Right atrium auricular region (tissue), 2 donors: Measurements from ENCODE around the gene CA11. TPM values are rescaled to one million over a fixed set of nuclear protein-coding genes. Genes with fewer than 3 reads are reported as not detected.

Experiments used
- DNase-seq: peaks from one replicate; pipeline ENCODE4 v3.0.0-alpha.2; 2019; ENCODE audit warnings: low spot score
- H3K27ac ChIP-seq, 2 donors: fragments of 200-600 bp; sonication (generic); 1 replicate in 1 of 2; 2 replicates in 1 of 2; pipeline ENCODE4 v1.5.1; 2016 to 2019
- H3K27me3 ChIP-seq, 2 donors: fragments of 200-600 bp; sonication (generic); one replicate each; pipeline versions ENCODE4 v1.5.1 to v1.6.0; 2017 to 2019
- H3K36me3 ChIP-seq: fragments of 200-600 bp; sonication (generic); one replicate; pipeline ENCODE4 v1.5.1; 2016
- H3K4me1 ChIP-seq, 2 donors: fragments of 200-600 bp; sonication (generic); one replicate each; pipeline versions ENCODE4 v1.5.1 to v1.6.0; 2017 to 2019
- H3K4me3 ChIP-seq, 2 donors: fragments of 200-600 bp; sonication (generic); 1 replicate in 1 of 2; 2 replicates in 1 of 2; pipeline ENCODE4 v1.5.1; 2017 to 2019; ENCODE audit warnings: mild to moderate bottlenecking in 1 of 2, moderate library complexity in 1 of 2
- H3K9me3 ChIP-seq, 2 donors: fragments of 200-600 bp; sonication (generic); one replicate each; pipeline ENCODE4 v1.5.1; 2019
- total RNA-seq, 2 donors: library from RNA; depleted of rRNA; stranded (reverse); fragments of >200 nt; gene quantifications; one replicate each; pipeline ENCODE4 v1.1.0, GENCODE V29; 2016
- TF ChIP-seq, protein P1 (sequence below), 2 donors: fragments of 200-600 bp; sonication (generic); IDR thresholded peaks; one replicate each; pipeline ENCODE4 v1.5.1; 2019; ENCODE audit warnings: antibody characterized with exemption in 2 of 2

The CA11 gene
- total RNA-seq, 2 donors from 2014 or later, result 3.4 to 13.3 TPM

GRCh38 chr19:48595171-48595570 is 50.8 kb downstream of the CA11 start:
- Histone ChIP-seq H3K36me3 (no peaks in the 10 kb centered on the region), H3K27ac (no peak overlapping the region), H3K4me3 (no peak overlapping the region), H3K27me3 (no peaks in the 10 kb centered on the region), H3K9me3 (no peaks in the 10 kb centered on the region), H3K4me1 (no peaks in the 10 kb centered on the region)
- TF ChIP-seq, protein P1, sequence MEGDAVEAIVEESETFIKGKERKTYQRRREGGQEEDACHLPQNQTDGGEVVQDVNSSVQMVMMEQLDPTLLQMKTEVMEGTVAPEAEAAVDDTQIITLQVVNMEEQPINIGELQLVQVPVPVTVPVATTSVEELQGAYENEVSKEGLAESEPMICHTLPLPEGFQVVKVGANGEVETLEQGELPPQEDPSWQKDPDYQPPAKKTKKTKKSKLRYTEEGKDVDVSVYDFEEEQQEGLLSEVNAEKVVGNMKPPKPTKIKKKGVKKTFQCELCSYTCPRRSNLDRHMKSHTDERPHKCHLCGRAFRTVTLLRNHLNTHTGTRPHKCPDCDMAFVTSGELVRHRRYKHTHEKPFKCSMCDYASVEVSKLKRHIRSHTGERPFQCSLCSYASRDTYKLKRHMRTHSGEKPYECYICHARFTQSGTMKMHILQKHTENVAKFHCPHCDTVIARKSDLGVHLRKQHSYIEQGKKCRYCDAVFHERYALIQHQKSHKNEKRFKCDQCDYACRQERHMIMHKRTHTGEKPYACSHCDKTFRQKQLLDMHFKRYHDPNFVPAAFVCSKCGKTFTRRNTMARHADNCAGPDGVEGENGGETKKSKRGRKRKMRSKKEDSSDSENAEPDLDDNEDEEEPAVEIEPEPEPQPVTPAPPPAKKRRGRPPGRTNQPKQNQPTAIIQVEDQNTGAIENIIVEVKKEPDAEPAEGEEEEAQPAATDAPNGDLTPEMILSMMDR (IDR thresholded peaks at IDR 0.05), result no peak
- no peak for DNase-seq

GRCh38 chr19:48591021-48591420 is 55.0 kb downstream of the CA11 start:
- DNase-seq, result no peak
- Histone ChIP-seq H3K4me3 (no peak overlapping the region), H3K27ac (no peak overlapping the region), H3K36me3 (no peaks in the 10 kb centered on the region), H3K27me3 (no peaks in the 10 kb centered on the region), H3K9me3 (no peaks in the 10 kb centered on the region), H3K4me1 (peaks cover 0 to 4% of the 10 kb centered on the region in 2 donors)
- TF ChIP-seq, protein P1 (IDR thresholded peaks at IDR 0.05), result no peak

DNA sequence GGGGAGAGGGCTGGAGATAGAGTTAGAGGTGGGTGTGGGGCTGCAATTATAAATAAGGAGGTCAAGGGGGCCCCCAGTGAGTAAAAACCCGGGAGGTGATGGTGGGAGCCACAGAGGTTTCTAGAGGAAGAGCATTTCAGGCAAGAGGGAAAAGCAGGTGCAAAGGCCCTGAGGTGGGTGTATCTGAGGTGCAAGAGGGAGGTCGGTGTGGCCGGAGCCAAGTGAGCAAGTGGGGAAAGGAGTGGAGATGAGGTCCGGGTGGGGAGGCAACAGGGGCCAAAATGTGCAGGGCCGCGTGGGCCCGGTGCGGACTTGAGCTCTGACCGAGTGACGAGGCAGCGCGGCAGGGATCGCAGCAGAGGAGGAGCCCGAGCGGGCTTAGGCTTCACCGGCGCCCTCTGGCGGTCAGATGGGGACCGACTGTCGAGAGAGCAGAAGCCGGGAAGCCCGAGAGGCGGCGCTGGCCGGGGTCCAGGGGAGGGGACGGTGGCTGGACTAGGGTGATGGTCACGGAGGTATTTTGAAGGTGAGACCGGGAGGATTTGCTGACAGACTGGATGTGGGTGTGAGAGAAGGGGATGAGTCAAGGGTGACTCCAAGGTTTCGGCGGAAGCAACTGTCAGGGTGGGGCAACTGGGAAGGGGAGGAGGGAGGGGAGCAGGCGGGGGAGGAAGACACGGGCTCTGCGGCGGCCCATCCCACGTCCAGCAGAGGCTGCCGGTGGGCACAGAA is 57.2 kb downstream of the CA11 start:
- TF ChIP-seq, protein P1 (IDR thresholded peaks at IDR 0.05), result peak; percentile 89 to 96
- peak; percentile 88 for DNase-seq
- H3K9me3 ChIP-seq, result no peaks in the 10 kb centered on the region
- H3K27ac ChIP-seq, result no peak overlapping the region
- H3K36me3 ChIP-seq, result no peaks in the 10 kb centered on the region
- no peaks in the 10 kb centered on the region for H3K27me3 ChIP-seq
- peaks cover 0 to 8% of the 10 kb centered on the region in 2 donors for H3K4me1 ChIP-seq
- peak overlapping the region; percentile 29 to 43 for H3K4me3 ChIP-seq

Other genes starting within 250 kb of the CA11 start
- 10 to 100 TPM; 10.8 to 19.8 TPM for gene GRWD1, start 200.2 kb downstream of the CA11 start, total RNA-seq
- gene KCNJ14, start 190.6 kb downstream of the CA11 start, total RNA-seq, result under 1 TPM; 0.26 to 0.31 TPM
- gene CYTH2, start 176.8 kb downstream of the CA11 start, total RNA-seq, result 10 to 100 TPM; 13.3 to 22.5 TPM
- 1 to 10 TPM; 1.3 to 1.6 TPM for gene LMTK3, start 134.4 kb downstream of the CA11 start, total RNA-seq
- not detected for gene SULT2B1, start 94.0 kb downstream of the CA11 start, total RNA-seq
- not detected for gene SPACA4, start 39.4 kb downstream of the CA11 start, total RNA-seq
- gene FAM83E, start 31.1 kb downstream of the CA11 start, total RNA-seq, result not detected
- 1,000 to 10,000 TPM in 1 of 2 donors, 100 to 1,000 TPM in 1; 846 to 1,334 TPM for gene RPL18, start 27.0 kb downstream of the CA11 start, total RNA-seq
- 1 to 10 TPM; 6.2 to 8.0 TPM for gene SPHK2, start 26.7 kb downstream of the CA11 start, total RNA-seq
- 1 to 10 TPM; 2.8 to 5.9 TPM for gene DBP, start 8.8 kb downstream of the CA11 start, total RNA-seq
- under 1 TPM in 1 of 2 donors, not detected in 1; 0.16 TPM for gene NTN5, start 26.8 kb upstream of the CA11 start, total RNA-seq
- gene FUT2, start 49.8 kb upstream of the CA11 start, total RNA-seq, result not detected
- 1 to 10 TPM in 1 of 2 donors, under 1 TPM in 1; 0.70 to 2.4 TPM for gene MAMSTR, start 73.5 kb upstream of the CA11 start, total RNA-seq
- 10 to 100 TPM; 13.6 to 22.9 TPM for gene RASIP1, start 94.4 kb upstream of the CA11 start, total RNA-seq
- not detected for gene IZUMO1, start 100.7 kb upstream of the CA11 start, total RNA-seq
- 1 to 10 TPM; 3.1 to 3.3 TPM for gene FUT1, start 106.5 kb upstream of the CA11 start, total RNA-seq
- gene FGF21, start 109.3 kb upstream of the CA11 start, total RNA-seq, result not detected
- 10 to 100 TPM; 32.3 to 37.5 TPM for gene BCAT2, start 164.8 kb upstream of the CA11 start, total RNA-seq
- 1 to 10 TPM; 3.7 to 6.3 TPM for gene HSD17B14, start 190.3 kb upstream of the CA11 start, total RNA-seq
- gene PLEKHA4, start 222.4 kb upstream of the CA11 start, total RNA-seq, result 10 to 100 TPM; 22.4 to 25.1 TPM
- 10 to 100 TPM; 55.0 to 97.6 TPM for gene PPP1R15A, start 226.2 kb upstream of the CA11 start, total RNA-seq